ENCODE results near the gene SDCCAG8. TPM values are rescaled to one million over a fixed set of nuclear protein-coding genes. Genes with fewer than 3 reads are reported as not detected.

The SDCCAG8 gene
- total RNA-seq, 2 donors from 2014 or later = 49.0 to 56.4 TPM

GRCh38 chr1:243288062-243288461 is 32.2 kb downstream of the SDCCAG8 start:
- Histone ChIP-seq H3K4me1 (no peaks in the 10 kb centered on the region), H3K4me3 (no peak overlapping the region), H3K27me3 (no peaks in the 10 kb centered on the region), H3K9me3 (no peaks in the 10 kb centered on the region), H3K36me3 (replicated peaks in 1 of 2; ENCODE audit: insufficient read depth in 1 of 2, low read depth in 2 of 2) (peaks cover 0 to 2% of the 10 kb centered on the region in 2 donors), H3K27ac (peak overlapping the region in 1 of 4 donors; percentile 73)
- intact Hi-C loops (cut with DNase I) = no loop called here
- TF ChIP-seq CTCF (IDR thresholded peaks at IDR 0.05) (no peak), POLR2A (IDR thresholded peaks at IDR 0.05) (no peak)
- ATAC-seq (no peak), DNase-seq (no peak)
- 74 to 83% methylated on average over 6 of the region's 6 CpGs for WGBS, 2 donors

- no peak for ATAC-seq
- no peaks in the 10 kb centered on the region for H3K27me3 ChIP-seq
- TF ChIP-seq CTCF (IDR thresholded peaks at IDR 0.05) (no peak), POLR2A (IDR thresholded peaks at IDR 0.05) (no peak)
- 87 to 94% methylated on average over 1 of the region's 1 CpG for WGBS, 2 donors
- H3K4me3 ChIP-seq = no peak overlapping the region
- H3K27ac ChIP-seq = no peak overlapping the region
- no peaks in the 10 kb centered on the region for H3K4me1 ChIP-seq
- H3K36me3 ChIP-seq (replicated peaks in 1 of 2; ENCODE audit: insufficient read depth in 1 of 2, low read depth in 2 of 2) = peaks cover 0 to 2% of the 10 kb centered on the region in 2 donors
- no peak for DNase-seq
- intact Hi-C loops (cut with DNase I) = no loop called here
- H3K9me3 ChIP-seq = no peaks in the 10 kb centered on the region
Measured at GRCh38 chr1:243291292-243291691, 35.5 kb downstream of the SDCCAG8 start.

GRCh38 chr1:243292117-243292516 is 36.3 kb downstream of the SDCCAG8 start:
- TF ChIP-seq POLR2A (IDR thresholded peaks at IDR 0.05) (no peak), CTCF (IDR thresholded peaks at IDR 0.05) (no peak)
- 97% methylated on average over 5 of the region's 5 CpGs for WGBS, 2 donors
- no peak for ATAC-seq
- Histone ChIP-seq H3K4me3 (no peak overlapping the region), H3K4me1 (no peaks in the 10 kb centered on the region), H3K27ac (no peak overlapping the region), H3K27me3 (no peaks in the 10 kb centered on the region), H3K9me3 (no peaks in the 10 kb centered on the region), H3K36me3 (replicated peaks in 1 of 2; ENCODE audit: insufficient read depth in 1 of 2, low read depth in 2 of 2) (peaks cover 0 to under 1% of the 10 kb centered on the region in 2 donors)
- no peak for DNase-seq
- intact Hi-C loops (cut with DNase I) = no loop called here

- intact Hi-C loops (cut with DNase I) = no loop called here
- DNase-seq (no peak), ATAC-seq (no peak)
- WGBS, 2 donors = 62 to 65% methylated on average over 3 to 4 of the region's 4 CpGs
- Histone ChIP-seq H3K4me1 (no peaks in the 10 kb centered on the region), H3K4me3 (no peak overlapping the region), H3K27ac (no peak overlapping the region), H3K27me3 (no peaks in the 10 kb centered on the region), H3K36me3 (replicated peaks in 1 of 2; ENCODE audit: insufficient read depth in 1 of 2, low read depth in 2 of 2) (no peaks in the 10 kb centered on the region), H3K9me3 (no peaks in the 10 kb centered on the region)
- TF ChIP-seq CTCF (IDR thresholded peaks at IDR 0.05) (no peak), POLR2A (IDR thresholded peaks at IDR 0.05) (no peak)
Measured at GRCh38 chr1:243293941-243294722, 38.3 kb downstream of the SDCCAG8 start.

- Histone ChIP-seq H3K4me1 (no peaks in the 10 kb centered on the region), H3K9me3 (no peaks in the 10 kb centered on the region), H3K4me3 (no peak overlapping the region), H3K27me3 (no peaks in the 10 kb centered on the region), H3K27ac (no peak overlapping the region), H3K36me3 (replicated peaks in 1 of 2; ENCODE audit: insufficient read depth in 1 of 2, low read depth in 2 of 2) (no peaks in the 10 kb centered on the region)
- ATAC-seq (no peak), DNase-seq (no peak)
- TF ChIP-seq CTCF (IDR thresholded peaks at IDR 0.05) = no peak
- no peak for TF ChIP-seq POLR2A (IDR thresholded peaks at IDR 0.05)
- 72 to 74% methylated on average over 3 of the region's 3 CpGs for WGBS, 2 donors
- intact Hi-C loops (cut with DNase I) = no loop called here
Measured at GRCh38 chr1:243294723-243295121, 38.9 kb downstream of the SDCCAG8 start.

All from body of pancreas (tissue), 4 donors.